Fibroblast of lung (primary cell): ENCODE data around the gene RABGAP1L. TPM values are rescaled to one million over a fixed set of nuclear protein-coding genes. Genes with fewer than 3 reads are reported as not detected.
A peak's percentile ranks its signal among the peaks of the same experiment; 100 is the strongest.

Source experiments
- DNase-seq, 2 donors: peaks; one replicate each; pipeline versions ENCODE4 v3.0.0 to v3.0.0-alpha.2; 2010; ENCODE audit warnings: low read depth in 2 of 2
- H2AFZ ChIP-seq: 2 replicates; pipeline ENCODE4 v1.5.1; 2012; ENCODE audit warnings: low read length, control low read depth, inconsistent platforms
- H3K27ac ChIP-seq: 2 replicates; pipeline ENCODE4 v1.5.1; 2011; ENCODE audit warnings: low read length, control low read depth; ENCODE audit not compliant: insufficient read depth
- H3K27me3 ChIP-seq: 2 replicates; pipeline ENCODE4 v1.5.1; 2011; ENCODE audit warnings: mild to moderate bottlenecking, low read length; ENCODE audit not compliant: control insufficient read depth, insufficient read depth
- H3K36me3 ChIP-seq: 2 replicates; pipeline ENCODE4 v1.5.1; 2011; ENCODE audit warnings: low read length; ENCODE audit not compliant: control insufficient read depth, insufficient read depth
- H3K4me1 ChIP-seq: 2 replicates; pipeline ENCODE4 v1.5.1; 2011; ENCODE audit warnings: low read length; ENCODE audit not compliant: control insufficient read depth, insufficient read depth; ENCODE audit errors: extremely low read depth
- H3K4me2 ChIP-seq: 2 replicates; pipeline ENCODE4 v1.5.1; 2011; ENCODE audit warnings: low read length, control low read depth; ENCODE audit not compliant: insufficient read depth; ENCODE audit errors: extremely low read depth
- H3K4me3 ChIP-seq, 4 experiments: fragments of 200-600 bp in 1 of 4; sonication (generic) in 1 of 4; replicated peaks in 1 of 4; 2 replicates each; pipeline ENCODE4 v1.5.1; 2011 to 2016; ENCODE audit warnings: low read length in 4 of 4, low read depth in 3 of 4, mild to moderate bottlenecking in 3 of 4, control low read depth in 2 of 4, inconsistent platforms in 1 of 4, mixed read lengths in 1 of 4; ENCODE audit not compliant: insufficient read depth in 1 of 4; ENCODE audit errors: control extremely low read depth in 1 of 4
- H3K79me2 ChIP-seq: 2 replicates; pipeline ENCODE4 v1.5.1; 2012; ENCODE audit warnings: mild to moderate bottlenecking, low read length, inconsistent platforms; ENCODE audit not compliant: control insufficient read depth, insufficient read depth
- H3K9ac ChIP-seq: 2 replicates; pipeline ENCODE4 v1.5.1; 2011; ENCODE audit warnings: mild to moderate bottlenecking, low read length, control low read depth; ENCODE audit not compliant: insufficient read depth
- H3K9me3 ChIP-seq: 2 replicates; pipeline ENCODE4 v1.5.1; 2012; ENCODE audit warnings: low read depth, low read length; ENCODE audit not compliant: control insufficient read depth, insufficient read depth
- H4K20me1 ChIP-seq: 2 replicates; pipeline ENCODE4 v1.5.1; 2011; ENCODE audit warnings: low read length; ENCODE audit not compliant: control insufficient read depth, insufficient read depth; ENCODE audit errors: extremely low read depth
- EZH2 ChIP-seq: IDR thresholded peaks from 2 replicates; pipeline ENCODE4 v1.5.1; 2012; ENCODE audit warnings: low read length, control low read depth, mild to moderate bottlenecking; ENCODE audit errors: missing control alignments
- polyA plus RNA-seq, 2 donors: library from polyadenylated mRNA; depleted of rRNA in 1 of 2; stranded (reverse) in 1 of 2; unstranded in 1 of 2; fragments of >200 nt; gene quantifications; 2 replicates each; pipeline ENCODE4 v1.2.1, GENCODE V29; 2011 to 2012; ENCODE audit warnings: missing spikeins in 1 of 2
- total RNA-seq: library from RNA; depleted of rRNA; stranded (reverse); fragments of >200 nt; gene quantifications from 2 replicates; pipeline ENCODE4 v1.2.1, GENCODE V29; 2014
- TF ChIP-seq, protein P1 (sequence below), 2 donors: IDR thresholded peaks in 1 of 2; conservative IDR thresholded peaks in 1 of 2; 1 replicate in 1 of 2; 2 replicates in 1 of 2; pipeline ENCODE4 v1.5.1; 2011 to 2012; ENCODE audit warnings: low read length in 2 of 2, control low read depth in 1 of 2, inconsistent platforms in 1 of 2, low read depth in 1 of 2, mild to moderate bottlenecking in 1 of 2

RABGAP1L gene
- total and polyA plus RNA-seq, 2 donors (not counting 1 experiment from before 2014, with no cell fraction given): 33.8 to 36.5 TPM

DNA sequence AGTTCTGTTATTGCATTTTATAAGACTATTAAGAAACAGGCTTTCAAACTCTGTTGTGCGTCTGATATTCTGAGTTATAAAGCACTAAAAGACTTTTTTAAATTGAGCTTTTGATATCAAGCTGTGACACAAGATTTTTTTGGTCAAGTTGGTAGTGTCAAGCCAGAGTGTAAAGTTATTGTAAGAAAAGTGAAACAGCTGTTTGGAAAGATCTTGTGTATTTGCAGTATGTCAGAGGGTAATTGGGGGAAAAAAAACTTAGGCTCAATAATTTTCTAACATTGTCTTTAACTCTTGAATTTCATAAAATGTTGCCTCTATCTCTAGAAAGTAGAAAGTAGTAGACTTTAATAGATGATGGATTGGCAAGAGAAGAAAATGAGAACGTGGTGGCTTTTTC is 844.2 kb downstream of the RABGAP1L start:
- Histone ChIP-seq H4K20me1 (no peaks in the 10 kb centered on the region), H3K79me2 (peaks cover 71% of the 10 kb centered on the region), H3K9ac (no peak overlapping the region), H3K27me3 (no peaks in the 10 kb centered on the region), H3K4me3 (no peak overlapping the region), H3K4me2 (no peak overlapping the region), H3K27ac (no peak overlapping the region), H2AFZ (no peak overlapping the region), H3K9me3 (no peaks in the 10 kb centered on the region), H3K36me3 (no peaks in the 10 kb centered on the region), H3K4me1 (peaks cover 7% of the 10 kb centered on the region)
- TF ChIP-seq, protein P1, sequence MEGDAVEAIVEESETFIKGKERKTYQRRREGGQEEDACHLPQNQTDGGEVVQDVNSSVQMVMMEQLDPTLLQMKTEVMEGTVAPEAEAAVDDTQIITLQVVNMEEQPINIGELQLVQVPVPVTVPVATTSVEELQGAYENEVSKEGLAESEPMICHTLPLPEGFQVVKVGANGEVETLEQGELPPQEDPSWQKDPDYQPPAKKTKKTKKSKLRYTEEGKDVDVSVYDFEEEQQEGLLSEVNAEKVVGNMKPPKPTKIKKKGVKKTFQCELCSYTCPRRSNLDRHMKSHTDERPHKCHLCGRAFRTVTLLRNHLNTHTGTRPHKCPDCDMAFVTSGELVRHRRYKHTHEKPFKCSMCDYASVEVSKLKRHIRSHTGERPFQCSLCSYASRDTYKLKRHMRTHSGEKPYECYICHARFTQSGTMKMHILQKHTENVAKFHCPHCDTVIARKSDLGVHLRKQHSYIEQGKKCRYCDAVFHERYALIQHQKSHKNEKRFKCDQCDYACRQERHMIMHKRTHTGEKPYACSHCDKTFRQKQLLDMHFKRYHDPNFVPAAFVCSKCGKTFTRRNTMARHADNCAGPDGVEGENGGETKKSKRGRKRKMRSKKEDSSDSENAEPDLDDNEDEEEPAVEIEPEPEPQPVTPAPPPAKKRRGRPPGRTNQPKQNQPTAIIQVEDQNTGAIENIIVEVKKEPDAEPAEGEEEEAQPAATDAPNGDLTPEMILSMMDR (conservative IDR thresholded peaks at IDR 0.05 in 1 of 2, IDR thresholded peaks at IDR 0.05 in 1 of 2; ENCODE audit: low read depth in 1 of 2, low read length in 2 of 2): no peak
- no peak for TF ChIP-seq EZH2
- no peak for DNase-seq

DNA sequence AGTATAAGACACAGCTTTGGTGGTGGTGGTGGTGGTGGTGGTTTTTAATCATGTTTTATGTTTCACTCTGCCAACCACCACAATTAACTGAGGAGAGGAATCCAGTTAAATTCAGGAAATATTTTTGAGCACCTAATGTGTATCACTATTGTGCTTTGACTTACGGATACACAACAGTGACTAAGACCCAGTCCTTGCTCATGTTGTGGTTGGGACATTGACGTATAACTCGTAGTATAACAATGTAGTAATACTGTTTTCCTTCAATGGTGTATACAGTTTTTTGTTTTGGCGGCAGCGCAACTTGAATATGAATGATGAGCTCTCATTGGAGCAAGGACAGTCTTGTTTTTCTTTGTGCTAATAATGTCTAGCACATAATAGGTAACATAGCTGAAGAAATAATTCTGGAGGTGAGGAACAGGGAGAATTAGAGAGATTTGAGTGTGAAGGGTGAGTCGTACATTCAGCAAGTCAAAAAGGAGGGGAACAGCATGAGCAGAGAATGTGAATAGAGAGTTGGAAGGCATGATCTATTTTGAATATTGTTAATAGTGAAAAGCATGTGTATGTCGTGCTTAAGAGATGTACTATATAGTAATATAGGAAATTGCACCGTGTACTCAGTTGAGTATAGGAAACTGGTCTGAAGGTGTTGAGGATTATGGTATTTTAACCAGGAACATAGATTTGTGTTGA is 845.9 kb downstream of the RABGAP1L start:
- H3K9me3 ChIP-seq: no peaks in the 10 kb centered on the region
- H3K4me3 ChIP-seq: no peak overlapping the region
- no peak overlapping the region for H3K27ac ChIP-seq
- H3K79me2 ChIP-seq: peaks cover 68% of the 10 kb centered on the region
- peaks cover 5% of the 10 kb centered on the region for H3K4me1 ChIP-seq
- no peak overlapping the region for H3K9ac ChIP-seq
- peaks cover under 1% of the 10 kb centered on the region for H3K36me3 ChIP-seq
- H3K27me3 ChIP-seq: no peaks in the 10 kb centered on the region
- no peak overlapping the region for H2AFZ ChIP-seq
- DNase-seq: peak in 1 of 2 donors; percentile 63
- no peaks in the 10 kb centered on the region for H4K20me1 ChIP-seq
- no peak overlapping the region for H3K4me2 ChIP-seq
- no peak for TF ChIP-seq EZH2
- TF ChIP-seq, protein P1 (conservative IDR thresholded peaks at IDR 0.05 in 1 of 2, IDR thresholded peaks at IDR 0.05 in 1 of 2; ENCODE audit: low read depth in 1 of 2, low read length in 2 of 2): no peak

DNA sequence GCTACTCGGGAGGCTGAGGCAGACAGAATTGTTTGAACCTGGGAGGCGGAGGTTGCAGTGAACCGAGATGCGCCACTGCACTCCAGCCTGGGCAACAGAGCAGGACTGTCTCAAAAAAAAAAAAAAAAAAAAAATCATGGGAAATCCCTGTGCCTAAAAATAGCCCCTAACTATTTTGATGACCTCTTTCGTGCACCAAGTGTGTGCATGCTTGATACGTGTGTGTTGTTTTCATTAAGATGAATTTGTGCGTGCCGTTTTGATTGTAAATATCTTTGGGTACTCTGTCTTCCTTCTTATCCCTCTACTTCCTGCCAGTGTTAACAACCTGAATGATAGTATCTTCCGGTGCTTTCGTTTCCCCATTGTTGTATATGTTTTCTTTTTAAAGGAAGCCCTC is 850.2 kb downstream of the RABGAP1L start:
- Histone ChIP-seq H3K4me1 (no peaks in the 10 kb centered on the region), H4K20me1 (no peaks in the 10 kb centered on the region), H3K9me3 (no peaks in the 10 kb centered on the region), H2AFZ (no peak overlapping the region), H3K4me3 (no peak overlapping the region), H3K27me3 (no peaks in the 10 kb centered on the region), H3K9ac (no peak overlapping the region), H3K4me2 (no peak overlapping the region), H3K36me3 (peaks cover 11% of the 10 kb centered on the region), H3K27ac (no peak overlapping the region), H3K79me2 (peaks cover 26% of the 10 kb centered on the region)
- TF ChIP-seq, protein P1 (conservative IDR thresholded peaks at IDR 0.05 in 1 of 2, IDR thresholded peaks at IDR 0.05 in 1 of 2; ENCODE audit: low read depth in 1 of 2, low read length in 2 of 2): no peak
- TF ChIP-seq EZH2: no peak
- DNase-seq: no peak
